Neural cell (in vitro differentiated cells): ENCODE measurements around the gene C16orf89.
"Not testable (repeated sequence)": the region's sequence is repeated elsewhere in the genome, so short reads cannot be mapped to it uniquely, and the experiment has no call there.

Source experiments
- EZH2 ChIP-seq: fragments of 200-600, 300-800 bp; shearing (Covaris generic), sonication (generic); IDR thresholded peaks from 2 replicates; pipeline ENCODE4 v1.6.1; 2014; ENCODE audit warnings: antibody characterized with exemption, low read length, borderline replicate concordance, mild to moderate bottlenecking; ENCODE audit not compliant: insufficient read depth, poor library complexity, severe bottlenecking
- TF ChIP-seq, protein P1 (sequence below): fragments of 450-650 bp; IDR thresholded peaks from 2 replicates; pipeline ENCODE4 v1.5.1; 2014; ENCODE audit warnings: antibody characterized with exemption, mild to moderate bottlenecking, moderate library complexity; ENCODE audit not compliant: poor library complexity, severe bottlenecking
- TF ChIP-seq, protein P2 (sequence below): IDR thresholded peaks from 2 replicates; pipeline ENCODE4 v1.6.1; 2012; ENCODE audit warnings: borderline replicate concordance

DNA sequence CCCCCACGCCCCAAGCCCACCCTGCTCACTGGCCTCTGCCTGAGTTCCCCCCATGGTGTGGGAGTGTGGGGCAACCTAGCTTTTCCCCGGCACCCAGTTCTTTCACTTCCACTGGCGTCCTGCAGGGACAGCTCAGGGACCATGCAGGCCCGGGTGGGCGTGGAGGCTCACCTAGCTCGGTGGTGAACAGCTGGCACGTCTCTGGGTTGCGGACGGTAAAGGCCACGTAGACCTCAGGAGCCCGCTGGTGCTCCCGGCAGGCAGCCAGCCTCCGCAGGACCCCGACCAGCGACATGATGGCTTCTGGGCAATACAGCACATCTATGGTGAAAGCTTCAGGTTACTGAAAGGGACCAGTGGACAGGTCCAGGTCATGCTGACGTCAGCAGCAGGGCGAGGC is 23.2 kb upstream of the C16orf89 start:
- TF ChIP-seq, protein P1, sequence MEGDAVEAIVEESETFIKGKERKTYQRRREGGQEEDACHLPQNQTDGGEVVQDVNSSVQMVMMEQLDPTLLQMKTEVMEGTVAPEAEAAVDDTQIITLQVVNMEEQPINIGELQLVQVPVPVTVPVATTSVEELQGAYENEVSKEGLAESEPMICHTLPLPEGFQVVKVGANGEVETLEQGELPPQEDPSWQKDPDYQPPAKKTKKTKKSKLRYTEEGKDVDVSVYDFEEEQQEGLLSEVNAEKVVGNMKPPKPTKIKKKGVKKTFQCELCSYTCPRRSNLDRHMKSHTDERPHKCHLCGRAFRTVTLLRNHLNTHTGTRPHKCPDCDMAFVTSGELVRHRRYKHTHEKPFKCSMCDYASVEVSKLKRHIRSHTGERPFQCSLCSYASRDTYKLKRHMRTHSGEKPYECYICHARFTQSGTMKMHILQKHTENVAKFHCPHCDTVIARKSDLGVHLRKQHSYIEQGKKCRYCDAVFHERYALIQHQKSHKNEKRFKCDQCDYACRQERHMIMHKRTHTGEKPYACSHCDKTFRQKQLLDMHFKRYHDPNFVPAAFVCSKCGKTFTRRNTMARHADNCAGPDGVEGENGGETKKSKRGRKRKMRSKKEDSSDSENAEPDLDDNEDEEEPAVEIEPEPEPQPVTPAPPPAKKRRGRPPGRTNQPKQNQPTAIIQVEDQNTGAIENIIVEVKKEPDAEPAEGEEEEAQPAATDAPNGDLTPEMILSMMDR, result not testable (repeated sequence)
- TF ChIP-seq, protein P2, sequence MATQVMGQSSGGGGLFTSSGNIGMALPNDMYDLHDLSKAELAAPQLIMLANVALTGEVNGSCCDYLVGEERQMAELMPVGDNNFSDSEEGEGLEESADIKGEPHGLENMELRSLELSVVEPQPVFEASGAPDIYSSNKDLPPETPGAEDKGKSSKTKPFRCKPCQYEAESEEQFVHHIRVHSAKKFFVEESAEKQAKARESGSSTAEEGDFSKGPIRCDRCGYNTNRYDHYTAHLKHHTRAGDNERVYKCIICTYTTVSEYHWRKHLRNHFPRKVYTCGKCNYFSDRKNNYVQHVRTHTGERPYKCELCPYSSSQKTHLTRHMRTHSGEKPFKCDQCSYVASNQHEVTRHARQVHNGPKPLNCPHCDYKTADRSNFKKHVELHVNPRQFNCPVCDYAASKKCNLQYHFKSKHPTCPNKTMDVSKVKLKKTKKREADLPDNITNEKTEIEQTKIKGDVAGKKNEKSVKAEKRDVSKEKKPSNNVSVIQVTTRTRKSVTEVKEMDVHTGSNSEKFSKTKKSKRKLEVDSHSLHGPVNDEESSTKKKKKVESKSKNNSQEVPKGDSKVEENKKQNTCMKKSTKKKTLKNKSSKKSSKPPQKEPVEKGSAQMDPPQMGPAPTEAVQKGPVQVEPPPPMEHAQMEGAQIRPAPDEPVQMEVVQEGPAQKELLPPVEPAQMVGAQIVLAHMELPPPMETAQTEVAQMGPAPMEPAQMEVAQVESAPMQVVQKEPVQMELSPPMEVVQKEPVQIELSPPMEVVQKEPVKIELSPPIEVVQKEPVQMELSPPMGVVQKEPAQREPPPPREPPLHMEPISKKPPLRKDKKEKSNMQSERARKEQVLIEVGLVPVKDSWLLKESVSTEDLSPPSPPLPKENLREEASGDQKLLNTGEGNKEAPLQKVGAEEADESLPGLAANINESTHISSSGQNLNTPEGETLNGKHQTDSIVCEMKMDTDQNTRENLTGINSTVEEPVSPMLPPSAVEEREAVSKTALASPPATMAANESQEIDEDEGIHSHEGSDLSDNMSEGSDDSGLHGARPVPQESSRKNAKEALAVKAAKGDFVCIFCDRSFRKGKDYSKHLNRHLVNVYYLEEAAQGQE, result not testable (repeated sequence)
- not testable (repeated sequence) for TF ChIP-seq EZH2
